ENCODE data around the gene ANKRD65. TPM values are rescaled to one million over a fixed set of nuclear protein-coding genes. Genes with fewer than 3 reads are reported as not detected.
"Not testable (repeated sequence)": the region's sequence is repeated elsewhere in the genome, so short reads cannot be mapped to it uniquely, and the experiment has no call there.

Gene ANKRD65
- total RNA-seq, 1 experiment from 2014 or later = not detected

- no peak for DNase-seq (ENCODE audit: low read depth in 1 of 2, low spot score in 2 of 2)
- no peaks in the 10 kb centered on the region for H3K36me3 ChIP-seq
- H3K27ac ChIP-seq = no peak overlapping the region
- no peaks in the 10 kb centered on the region for H3K4me1 ChIP-seq (replicated peaks)
- H3K4me3 ChIP-seq = no peak overlapping the region
- no peaks in the 10 kb centered on the region for H3K9me3 ChIP-seq (replicated peaks)
- peaks cover 7% of the 10 kb centered on the region; the same call in 1 of the 2 replicates for H3K27me3 ChIP-seq (replicated peaks)
These were observed 31.8 kb upstream of the ANKRD65 start for GRCh38 chr1:1452882-1453281.

- not testable (repeated sequence) for H3K4me1 ChIP-seq (replicated peaks); H3K36me3 ChIP-seq; H3K27ac ChIP-seq; DNase-seq (ENCODE audit: low read depth in 1 of 2, low spot score in 2 of 2); H3K27me3 ChIP-seq (replicated peaks); H3K9me3 ChIP-seq (replicated peaks); H3K4me3 ChIP-seq
These were observed 31.3 kb upstream of the ANKRD65 start for GRCh38 chr1:1452365-1452739.

- Histone ChIP-seq H3K4me3 (no peak overlapping the region), H3K36me3 (no peaks in the 10 kb centered on the region), H3K27me3 (replicated peaks) (peaks cover 7% of the 10 kb centered on the region; the same call in 1 of the 2 replicates), H3K9me3 (replicated peaks) (no peaks in the 10 kb centered on the region), H3K27ac (no peak overlapping the region), H3K4me1 (replicated peaks) (no peaks in the 10 kb centered on the region)
- no peak for DNase-seq (ENCODE audit: low read depth in 1 of 2, low spot score in 2 of 2)
These were observed 30.8 kb upstream of the ANKRD65 start for GRCh38 chr1:1451696-1452364.

- H3K4me3 ChIP-seq; H3K9me3 ChIP-seq (replicated peaks); H3K36me3 ChIP-seq; H3K27ac ChIP-seq; H3K4me1 ChIP-seq (replicated peaks); H3K27me3 ChIP-seq (replicated peaks); DNase-seq (ENCODE audit: low read depth in 1 of 2, low spot score in 2 of 2): not testable (repeated sequence)
These were observed 29.5 kb upstream of the ANKRD65 start for GRCh38 chr1:1450616-1451015.

- H3K4me1 ChIP-seq (replicated peaks) = no peaks in the 10 kb centered on the region
- no peaks in the 10 kb centered on the region for H3K9me3 ChIP-seq (replicated peaks)
- DNase-seq (ENCODE audit: low read depth in 1 of 2, low spot score in 2 of 2) = no peak
- H3K36me3 ChIP-seq = no peaks in the 10 kb centered on the region
- 0 out of 2 replicates have a peak, but pooled peaks cover 4% of the 10 kb centered on the region for H3K27me3 ChIP-seq (replicated peaks)
- no peak within 1 kb of the TSS for H3K4me3 ChIP-seq
- H3K27ac ChIP-seq = no peak within 1 kb of the TSS
These were observed 28.1 kb upstream of the ANKRD65 start, which contains the start of gene ATAD3C for GRCh38 chr1:1449099-1449739. TSS of gene ATAD3C (plus strand) at chr1:1449689. CDS start at chr1:1450684, 995 bp downstream.

DNA sequence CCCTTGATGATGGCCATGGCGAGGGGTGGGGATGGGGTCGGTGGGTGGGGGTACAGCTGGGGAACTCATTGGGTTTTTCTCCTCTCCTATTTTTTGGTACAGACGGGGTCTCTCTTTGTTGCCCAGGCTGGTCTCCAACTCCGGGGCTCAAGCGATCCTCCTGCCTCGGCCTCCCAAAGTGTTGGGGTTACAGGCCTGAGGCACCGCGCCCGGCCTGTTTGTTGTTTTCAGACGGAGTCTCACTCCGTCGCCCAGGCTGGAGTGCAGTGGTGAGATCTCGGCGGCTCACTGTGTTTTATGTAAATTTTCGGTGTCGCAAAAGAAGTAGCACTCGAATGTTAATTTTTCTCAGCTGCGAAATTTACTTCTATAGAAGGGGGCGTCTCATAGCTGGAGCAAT, 25.6 kb upstream of the ANKRD65 start:
- H3K4me3 ChIP-seq; DNase-seq (ENCODE audit: low read depth in 1 of 2, low spot score in 2 of 2); H3K27ac ChIP-seq; H3K9me3 ChIP-seq (replicated peaks); H3K36me3 ChIP-seq; H3K4me1 ChIP-seq (replicated peaks); H3K27me3 ChIP-seq (replicated peaks): not testable (repeated sequence)

DNA sequence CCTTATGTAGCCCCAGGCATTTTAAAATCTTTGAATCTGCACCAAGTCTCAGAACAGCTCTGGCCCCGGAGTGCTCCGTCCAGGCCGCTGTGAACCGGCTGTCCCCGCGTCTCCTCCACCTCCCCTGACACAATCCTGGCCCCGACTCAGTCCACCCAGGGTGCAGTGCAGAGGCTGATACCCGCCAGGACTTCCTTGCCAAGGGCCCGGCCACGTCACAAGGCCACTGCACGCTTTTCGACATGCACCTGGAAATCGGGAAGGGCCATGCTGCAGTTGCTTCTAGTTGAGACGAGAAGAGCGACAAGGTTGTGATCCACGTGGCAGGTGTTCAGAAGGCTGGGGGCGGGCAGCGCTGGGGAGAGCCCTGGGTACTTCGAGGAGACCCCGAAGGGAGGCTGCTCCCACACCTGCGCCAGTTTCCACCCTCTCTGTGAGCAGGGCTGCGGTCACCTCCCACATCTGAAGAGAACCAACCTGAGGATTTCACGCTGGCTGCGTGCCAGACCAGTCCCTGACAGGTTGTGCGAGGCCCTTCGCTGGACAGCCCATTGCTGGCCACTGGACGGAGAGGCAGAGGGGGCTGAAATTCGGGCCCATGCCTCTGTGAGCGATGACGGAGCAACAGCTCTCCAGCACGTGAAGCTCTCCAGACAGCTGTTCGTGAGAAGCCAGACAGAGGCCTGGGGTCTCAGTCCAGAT, 21.1 kb upstream of the ANKRD65 start:
- Histone ChIP-seq H3K4me1 (replicated peaks) (peaks cover 3% of the 10 kb centered on the region), H3K36me3 (no peaks in the 10 kb centered on the region), H3K27ac (no peak overlapping the region), H3K9me3 (replicated peaks) (no peaks in the 10 kb centered on the region), H3K27me3 (replicated peaks) (no peaks in the 10 kb centered on the region; the same call in 1 of the 2 replicates), H3K4me3 (no peak overlapping the region)
- no peak for DNase-seq (ENCODE audit: low read depth in 1 of 2, low spot score in 2 of 2)

DNA sequence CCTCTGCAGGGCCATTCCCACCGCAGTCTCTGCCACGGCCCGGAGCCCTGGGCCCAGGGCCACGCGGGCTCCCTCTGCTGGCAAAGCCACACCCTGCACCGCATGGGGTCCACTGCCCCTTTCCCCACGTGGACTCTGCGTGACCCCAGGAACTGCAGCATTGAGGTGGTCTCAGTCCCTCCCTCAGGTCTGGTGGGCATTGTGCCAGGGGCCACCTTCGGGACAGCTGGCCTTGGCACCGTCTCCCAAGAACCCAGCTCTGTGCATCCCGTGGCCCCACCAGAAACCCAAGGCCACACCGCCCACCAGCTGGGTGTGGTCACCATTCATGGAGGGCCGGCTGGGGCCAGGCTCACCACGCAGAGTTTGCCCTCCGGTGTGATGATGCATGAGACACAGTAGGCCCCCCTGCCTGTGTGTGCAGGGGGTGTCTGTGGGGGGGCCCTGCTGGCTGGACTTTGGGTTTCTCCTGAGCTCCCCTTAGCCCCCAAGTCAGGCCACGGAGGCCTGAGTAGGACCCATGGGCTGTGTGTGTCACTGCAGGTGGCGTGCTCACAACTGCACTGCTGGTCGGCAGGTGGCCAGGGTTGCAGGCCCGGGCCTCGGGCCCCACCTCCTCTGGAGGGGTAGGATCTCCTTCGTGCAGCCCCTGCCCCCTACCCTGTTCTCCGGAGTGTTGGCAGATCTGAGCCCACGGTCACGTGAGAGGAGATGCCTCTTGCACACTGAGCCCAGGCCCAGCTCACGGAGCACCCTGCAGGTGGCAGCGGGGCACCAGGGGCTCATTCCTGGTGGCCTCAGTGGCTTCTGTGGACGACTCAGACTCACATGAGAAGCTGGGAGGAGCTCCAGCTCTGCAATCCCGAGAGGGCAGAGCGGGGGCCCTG, 20.2 kb upstream of the ANKRD65 start:
- no peaks in the 10 kb centered on the region for H3K36me3 ChIP-seq
- no peak overlapping the region for H3K27ac ChIP-seq
- H3K27me3 ChIP-seq (replicated peaks) = peaks cover 2% of the 10 kb centered on the region
- H3K9me3 ChIP-seq (replicated peaks) = no peaks in the 10 kb centered on the region
- H3K4me3 ChIP-seq = no peak overlapping the region
- peak; percentile 52 to 60 for DNase-seq (ENCODE audit: low read depth in 1 of 2, low spot score in 2 of 2)
- H3K4me1 ChIP-seq (replicated peaks) = peaks cover 3% of the 10 kb centered on the region

DNA sequence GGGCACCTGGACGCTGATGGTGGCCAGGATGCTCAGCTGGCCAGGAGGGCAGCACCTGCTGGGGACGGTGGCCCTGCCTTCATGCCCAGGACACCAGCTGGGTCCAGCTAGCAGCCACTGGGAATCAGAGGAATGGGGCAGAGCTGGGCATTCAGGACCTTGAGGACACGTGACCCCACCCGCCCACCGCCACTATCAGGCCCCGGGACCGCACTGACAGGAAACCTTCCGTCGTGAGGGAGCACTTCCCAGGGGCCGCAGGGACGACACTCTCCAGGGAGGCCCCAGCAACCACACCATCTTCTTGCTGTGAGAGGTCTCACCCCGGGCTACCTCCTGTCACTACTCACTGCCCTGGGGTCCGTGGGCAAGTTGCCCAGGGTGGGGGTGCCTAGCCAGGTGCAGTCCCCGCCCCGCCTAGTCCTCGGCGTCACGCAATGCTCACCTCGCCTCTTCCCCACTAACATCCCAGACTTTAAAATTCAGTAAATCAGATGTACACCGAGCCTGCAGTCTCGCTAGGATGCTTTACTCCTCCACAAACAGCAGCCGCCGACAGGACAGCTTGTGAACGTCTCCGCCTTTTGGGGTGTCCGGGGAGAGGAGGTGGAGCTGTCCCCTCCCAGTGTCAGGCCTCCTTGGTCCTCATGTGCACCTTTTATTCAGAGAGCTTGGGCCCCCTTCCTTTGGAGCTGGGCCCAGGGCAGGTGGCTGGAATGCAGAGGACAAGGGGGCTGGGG, 19.4 kb upstream of the ANKRD65 start:
- no peak overlapping the region for H3K27ac ChIP-seq
- no peaks in the 10 kb centered on the region for H3K9me3 ChIP-seq (replicated peaks)
- no peak for DNase-seq (ENCODE audit: low read depth in 1 of 2, low spot score in 2 of 2)
- peaks cover 3% of the 10 kb centered on the region for H3K27me3 ChIP-seq (replicated peaks)
- no peak overlapping the region for H3K4me3 ChIP-seq
- H3K4me1 ChIP-seq (replicated peaks) = peaks cover 5% of the 10 kb centered on the region
- H3K36me3 ChIP-seq = no peaks in the 10 kb centered on the region

DNA sequence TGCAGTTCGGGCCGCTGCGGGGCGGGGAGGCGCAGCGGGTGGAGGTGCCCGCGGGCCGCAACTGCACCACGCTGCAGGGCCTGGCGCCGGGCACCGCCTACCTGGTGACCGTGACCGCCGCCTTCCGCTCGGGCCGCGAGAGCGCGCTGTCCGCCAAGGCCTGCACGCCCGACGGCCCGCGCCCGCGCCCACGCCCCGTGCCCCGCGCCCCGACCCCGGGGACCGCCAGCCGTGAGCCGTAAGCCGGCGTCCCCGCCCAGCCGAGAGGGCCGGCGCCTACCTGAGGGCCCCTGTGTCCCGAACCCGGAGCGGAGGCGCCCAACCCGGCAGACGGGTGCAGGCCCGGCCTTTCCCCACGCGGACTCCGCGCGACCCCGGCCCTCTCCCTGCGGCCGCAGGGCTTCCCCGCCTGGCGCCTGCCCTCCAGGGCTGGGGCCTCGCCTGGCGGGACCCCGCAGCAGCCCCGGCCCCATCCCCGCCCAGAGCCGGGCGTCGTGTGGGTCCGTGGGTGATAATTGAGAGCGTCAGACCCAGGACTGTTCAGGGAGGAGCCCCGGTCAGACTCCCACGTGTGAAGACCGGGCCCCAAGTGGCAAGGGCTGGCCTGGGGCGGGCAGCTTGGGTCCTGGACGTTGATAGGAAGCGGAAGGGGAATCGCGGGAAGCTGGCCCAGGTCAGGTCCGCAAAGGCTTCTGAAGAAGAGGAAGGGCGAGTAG, 18.6 kb upstream of the ANKRD65 start:
- Histone ChIP-seq H3K36me3 (no peaks in the 10 kb centered on the region), H3K27ac (no peak overlapping the region), H3K27me3 (replicated peaks) (peaks cover 3% of the 10 kb centered on the region), H3K4me3 (no peak overlapping the region), H3K4me1 (replicated peaks) (peaks cover 7% of the 10 kb centered on the region), H3K9me3 (replicated peaks) (no peaks in the 10 kb centered on the region)
- no peak for DNase-seq (ENCODE audit: low read depth in 1 of 2, low spot score in 2 of 2)

GRCh38 chr1:1438531-1439381, 17.7 kb upstream of the ANKRD65 start:
- H3K27me3 ChIP-seq (replicated peaks) = peaks cover 3% of the 10 kb centered on the region
- no peak overlapping the region for H3K27ac ChIP-seq
- DNase-seq (ENCODE audit: low read depth in 1 of 2, low spot score in 2 of 2) = no peak

DNA sequence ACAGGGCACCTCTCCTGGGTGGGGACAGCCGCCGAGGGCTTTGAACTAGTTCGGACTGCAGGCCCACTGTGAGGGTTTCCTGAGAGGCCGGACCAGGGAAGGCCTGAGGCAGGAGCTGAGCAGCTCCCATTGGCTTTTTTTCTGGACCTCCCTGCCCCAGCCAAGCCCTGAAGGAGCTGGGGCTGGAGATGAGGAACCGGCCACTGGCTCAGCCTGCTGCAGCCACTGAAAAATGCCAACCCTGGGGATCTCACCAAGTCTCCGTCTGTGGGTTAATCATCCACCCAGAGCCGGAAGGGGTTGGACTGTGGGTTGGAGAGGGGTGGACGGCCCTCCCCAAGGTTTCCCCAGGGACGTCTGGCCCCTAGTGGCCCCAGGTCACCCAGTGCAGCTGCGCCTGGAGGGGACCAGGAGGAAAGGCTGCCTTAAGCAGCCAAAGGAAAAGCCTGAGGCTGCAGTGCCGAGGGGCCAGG, 16.9 kb upstream of the ANKRD65 start:
- Histone ChIP-seq H3K9me3 (replicated peaks) (no peaks in the 10 kb centered on the region), H3K36me3 (no peaks in the 10 kb centered on the region), H3K27ac (no peak overlapping the region), H3K4me3 (no peak overlapping the region), H3K4me1 (replicated peaks) (peaks cover 7% of the 10 kb centered on the region), H3K27me3 (replicated peaks) (peaks cover 3% of the 10 kb centered on the region)
- no peak for DNase-seq (ENCODE audit: low read depth in 1 of 2, low spot score in 2 of 2)

More at GRCh38 chr1:1438531-1439381, 17.7 kb upstream of the ANKRD65 start:
- Histone ChIP-seq H3K36me3 (no peaks in the 10 kb centered on the region), H3K4me3 (no peak overlapping the region), H3K9me3 (replicated peaks) (no peaks in the 10 kb centered on the region), H3K4me1 (replicated peaks) (peaks cover 7% of the 10 kb centered on the region)
